ENCODE results near the gene ASNS. TPM values are rescaled to one million over a fixed set of nuclear protein-coding genes. Genes with fewer than 3 reads are reported as not detected.

The ASNS gene
- total RNA-seq, 1 experiment from 2014 or later = 303 TPM

GRCh38 chr7:97845622-97846203, 26.5 kb downstream of the ASNS start:
- Mint-ChIP-seq H3K36me3 (ENCODE audit: insufficient read depth, unreplicated experiment) (peaks cover 5% of the 10 kb centered on the region), H3K9me3 (ENCODE audit: unreplicated experiment) (no peaks in the 10 kb centered on the region), H3K4me1 (ENCODE audit: insufficient read depth, unreplicated experiment) (no peaks in the 10 kb centered on the region), H3K27ac (ENCODE audit: low read depth, unreplicated experiment) (no peak overlapping the region), H3K27me3 (ENCODE audit: insufficient read depth, unreplicated experiment) (peaks cover 16% of the 10 kb centered on the region), H3K4me3 (ENCODE audit: unreplicated experiment) (no peak overlapping the region)
- CTCF ChIA-PET = interaction anchor here (0.6 to 6.6 kb wide), 35 partner anchors 9 to 1933 kb away, joined by 3 to 79 read pairs (median 4); no protein-coding TSS in a partner anchor
- intact Hi-C loops (cut with micrococcal nuclease) = loop anchor here (1.0 to 5.0 kb wide), 4 partner anchors 172 to 1929 kb away; no protein-coding TSS in a partner anchor
- peak; percentile 24 for TF ChIP-seq CTCF (IDR thresholded peaks at IDR 0.05; ENCODE audit: unreplicated experiment)
- POLR2A ChIA-PET = interaction anchor here (0.7 kb wide), 1 partner anchor 703 kb away, joined by 3 read pairs; no protein-coding TSS in a partner anchor
- DNase-seq (ENCODE audit: unreplicated experiment) = peak; percentile 43
- no TSS peak for BruUV-seq (replicated peaks)

GRCh38 chr7:97844036-97844435, 28.2 kb downstream of the ASNS start:
- no peak overlapping the region for H3K27ac Mint-ChIP-seq (ENCODE audit: low read depth, unreplicated experiment)
- peaks cover 32% of the 10 kb centered on the region for H3K27me3 Mint-ChIP-seq (ENCODE audit: insufficient read depth, unreplicated experiment)
- TF ChIP-seq CTCF (IDR thresholded peaks at IDR 0.05; ENCODE audit: unreplicated experiment) = no peak
- BruUV-seq (replicated peaks) = no TSS peak
- H3K9me3 Mint-ChIP-seq (ENCODE audit: unreplicated experiment) = no peaks in the 10 kb centered on the region
- DNase-seq (ENCODE audit: unreplicated experiment) = peak; percentile 28
- no peaks in the 10 kb centered on the region for H3K4me1 Mint-ChIP-seq (ENCODE audit: insufficient read depth, unreplicated experiment)
- H3K36me3 Mint-ChIP-seq (ENCODE audit: insufficient read depth, unreplicated experiment) = no peaks in the 10 kb centered on the region
- CTCF ChIA-PET = interaction anchor here (0.5 to 6.6 kb wide), 20 partner anchors 7 to 1960 kb away, joined by 3 to 79 read pairs (median 4); no protein-coding TSS in a partner anchor
- H3K4me3 Mint-ChIP-seq (ENCODE audit: unreplicated experiment) = no peak overlapping the region
- POLR2A ChIA-PET = no interaction called here
- intact Hi-C loops (cut with micrococcal nuclease) = loop anchor here (2.0 kb wide), 2 partner anchors 345 to 1927 kb away; no protein-coding TSS in a partner anchor

- CTCF ChIA-PET = interaction anchor here (0.7 to 2.1 kb wide), 8 partner anchors 170 to 1928 kb away, joined by 3 to 11 read pairs (median 4); no protein-coding TSS in a partner anchor
These were observed 29.3 kb downstream of the ASNS start for GRCh38 chr7:97842772-97843345.

More at GRCh38 chr7:97842772-97843345, 29.3 kb downstream of the ASNS start:
- no peak overlapping the region for H3K4me3 Mint-ChIP-seq (ENCODE audit: unreplicated experiment)
- intact Hi-C loops (cut with micrococcal nuclease) = no loop called here
- H3K27ac Mint-ChIP-seq (ENCODE audit: low read depth, unreplicated experiment) = no peak overlapping the region
- DNase-seq (ENCODE audit: unreplicated experiment) = no peak
- no TSS peak for BruUV-seq (replicated peaks)
- H3K4me1 Mint-ChIP-seq (ENCODE audit: insufficient read depth, unreplicated experiment) = no peaks in the 10 kb centered on the region
- no peaks in the 10 kb centered on the region for H3K36me3 Mint-ChIP-seq (ENCODE audit: insufficient read depth, unreplicated experiment)
- H3K9me3 Mint-ChIP-seq (ENCODE audit: unreplicated experiment) = no peaks in the 10 kb centered on the region
- peaks cover 39% of the 10 kb centered on the region for H3K27me3 Mint-ChIP-seq (ENCODE audit: insufficient read depth, unreplicated experiment)
- POLR2A ChIA-PET = no interaction called here
- TF ChIP-seq CTCF (IDR thresholded peaks at IDR 0.05; ENCODE audit: unreplicated experiment) = no peak
